ENCODE data around the gene EPN2.

EPN2 gene

DNA sequence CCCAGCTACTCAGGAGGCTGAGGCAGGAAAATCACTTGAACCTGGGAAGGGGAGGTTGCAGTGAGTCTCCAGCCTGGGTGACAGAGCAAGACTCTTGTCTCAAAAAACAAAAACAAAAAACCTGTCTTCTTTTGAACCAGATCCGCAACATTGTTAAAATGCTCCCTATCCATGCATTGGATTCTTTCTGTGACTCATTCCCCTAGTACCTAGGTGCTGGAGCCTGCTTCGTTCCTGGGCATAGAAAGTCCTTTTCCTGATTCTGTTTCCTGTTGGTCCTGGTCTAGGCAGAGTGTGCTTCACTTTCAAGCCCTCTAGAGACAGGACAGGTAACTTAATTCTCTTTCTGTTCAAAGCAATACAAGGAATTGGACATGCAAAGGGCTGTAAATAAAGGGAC lies 5.2 kb downstream of the EPN2 start:
- DNase-seq, result no peak

DNA sequence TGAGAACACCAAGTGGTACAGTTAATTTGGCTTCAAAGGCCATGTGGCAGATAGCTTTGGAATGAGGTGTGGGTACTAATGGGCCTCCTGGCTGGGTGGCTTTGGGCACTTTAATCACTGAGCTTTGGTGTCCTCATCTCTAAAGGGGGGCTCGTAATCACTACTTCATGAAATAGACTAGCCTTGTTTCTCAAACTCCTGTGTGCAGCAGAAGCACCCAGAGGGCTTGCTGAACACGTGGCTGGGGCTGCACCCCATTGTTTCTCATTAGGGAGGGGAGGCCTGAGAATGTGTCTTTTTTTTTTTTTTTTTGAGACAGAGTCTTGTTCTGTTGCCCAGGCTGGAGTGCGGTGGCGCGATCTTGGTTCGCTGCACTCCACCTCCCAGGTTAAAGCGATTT lies 5.8 kb downstream of the EPN2 start:
- no peak for DNase-seq

DNA sequence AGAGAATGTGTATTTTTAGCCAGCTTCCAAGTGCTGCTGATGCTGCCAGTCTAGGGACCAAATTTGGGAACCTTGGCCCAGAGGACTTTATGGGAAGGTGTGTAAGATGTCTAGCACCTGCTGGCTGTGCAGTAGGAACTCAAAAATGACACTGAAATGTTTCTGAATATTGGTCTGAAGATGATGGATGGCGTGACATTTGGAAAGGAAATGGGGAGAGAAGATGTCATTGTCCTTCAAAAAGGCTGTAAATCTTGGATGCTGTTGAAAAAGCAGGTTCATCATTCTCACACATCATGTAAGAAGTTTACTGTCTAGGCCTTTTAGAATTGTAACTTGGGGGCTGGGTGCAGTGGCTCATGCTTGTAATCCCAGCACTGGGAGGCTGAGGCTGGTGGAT lies 6.7 kb downstream of the EPN2 start:
- DNase-seq, result no peak

DNA sequence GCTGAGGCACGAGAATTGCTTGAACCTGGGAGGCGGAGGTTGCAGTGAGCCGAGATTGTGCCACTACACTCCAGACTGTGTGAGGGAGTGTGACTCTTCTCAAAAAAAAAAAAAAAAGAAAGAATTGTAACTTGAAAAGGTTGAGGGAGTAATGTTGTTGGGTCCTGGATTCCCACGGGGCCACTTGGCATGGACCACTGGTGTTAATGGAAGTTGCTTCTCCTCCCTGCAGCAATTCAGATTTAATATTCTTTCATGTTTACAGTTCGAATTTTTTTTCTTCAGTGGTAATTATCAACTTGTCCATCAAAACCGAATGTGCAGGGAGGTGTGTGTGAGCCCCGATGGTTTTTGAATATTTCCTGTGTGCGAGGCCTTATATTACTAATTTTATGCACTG lies 7.2 kb downstream of the EPN2 start:
- DNase-seq, result no peak

DNA sequence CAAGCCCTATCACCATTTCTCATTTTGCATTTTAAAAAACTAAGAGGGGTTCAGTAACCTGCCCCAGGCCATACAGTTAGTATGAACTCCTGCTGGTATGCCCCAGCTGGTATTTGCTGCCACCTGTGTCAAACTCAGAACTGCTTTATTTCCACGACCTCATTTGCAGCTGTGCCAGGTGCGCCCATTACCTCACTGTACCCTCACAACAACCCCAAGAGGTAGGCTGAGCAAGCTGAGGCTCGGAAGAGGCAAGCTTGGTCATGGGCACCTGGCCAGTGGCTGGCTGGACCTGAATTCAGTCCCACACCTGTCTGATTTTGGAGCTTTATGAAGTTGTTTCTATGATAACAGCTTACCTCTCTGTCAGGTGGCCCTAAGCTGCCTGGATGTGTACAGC lies 7.6 kb downstream of the EPN2 start:
- DNase-seq, result no peak

DNA sequence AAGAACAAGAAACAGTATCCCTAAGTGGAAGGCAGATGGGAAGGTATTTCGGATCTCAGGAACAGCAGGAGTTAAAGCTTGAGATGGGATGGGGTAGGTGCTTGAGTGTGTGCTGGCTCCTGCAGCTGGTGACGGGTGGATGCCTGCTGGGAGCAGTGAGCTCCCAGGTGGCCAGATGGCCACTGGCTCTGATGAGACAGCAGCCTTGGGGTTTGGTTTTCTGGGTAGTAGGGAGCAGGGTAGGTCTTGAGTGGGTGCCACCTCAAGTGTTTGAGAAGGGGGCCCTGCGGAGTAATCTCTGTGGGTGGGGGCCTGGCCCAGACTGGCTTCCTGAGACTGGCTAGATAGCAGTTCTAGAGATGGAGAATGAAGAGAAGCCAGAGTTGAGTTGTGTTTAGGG lies 10.3 kb downstream of the EPN2 start:
- DNase-seq, result no peak

DNA sequence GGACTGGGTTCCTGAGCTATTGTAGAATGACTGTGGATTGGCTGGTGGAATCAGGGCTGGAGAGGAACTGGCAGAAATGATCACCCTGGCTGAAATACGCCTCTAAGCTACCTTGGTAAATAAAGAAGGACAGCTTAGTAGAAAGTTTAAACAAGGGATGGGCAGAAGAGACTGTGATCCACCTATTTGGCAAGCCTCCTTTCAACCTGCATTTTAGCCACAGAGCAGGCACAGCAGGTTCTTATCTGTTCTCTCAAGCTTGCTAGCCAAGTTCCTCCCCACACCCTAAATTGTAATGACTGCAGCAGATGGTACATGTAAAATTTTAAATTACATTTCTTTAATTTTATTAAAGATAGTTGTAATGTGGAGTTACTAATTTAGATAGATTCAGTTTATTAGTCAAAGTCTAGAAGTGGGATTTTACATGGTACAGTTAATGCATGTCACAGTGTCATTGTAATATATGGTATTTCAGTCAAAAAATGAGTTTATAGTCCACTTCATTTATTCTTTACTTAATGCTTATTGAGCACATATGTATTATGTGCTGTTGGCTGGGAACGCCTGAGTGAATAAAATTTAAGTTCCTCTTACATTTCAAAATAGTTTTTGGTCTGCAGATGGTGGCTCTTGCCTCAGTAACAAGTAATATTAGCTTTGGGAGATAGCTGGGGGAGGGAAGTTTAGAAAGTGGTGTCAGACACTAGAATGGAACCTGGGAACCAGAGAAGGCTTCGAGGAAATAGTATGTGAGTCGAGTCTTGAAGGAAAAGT lies 11.2 kb downstream of the EPN2 start:
- no peak for DNase-seq

DNA sequence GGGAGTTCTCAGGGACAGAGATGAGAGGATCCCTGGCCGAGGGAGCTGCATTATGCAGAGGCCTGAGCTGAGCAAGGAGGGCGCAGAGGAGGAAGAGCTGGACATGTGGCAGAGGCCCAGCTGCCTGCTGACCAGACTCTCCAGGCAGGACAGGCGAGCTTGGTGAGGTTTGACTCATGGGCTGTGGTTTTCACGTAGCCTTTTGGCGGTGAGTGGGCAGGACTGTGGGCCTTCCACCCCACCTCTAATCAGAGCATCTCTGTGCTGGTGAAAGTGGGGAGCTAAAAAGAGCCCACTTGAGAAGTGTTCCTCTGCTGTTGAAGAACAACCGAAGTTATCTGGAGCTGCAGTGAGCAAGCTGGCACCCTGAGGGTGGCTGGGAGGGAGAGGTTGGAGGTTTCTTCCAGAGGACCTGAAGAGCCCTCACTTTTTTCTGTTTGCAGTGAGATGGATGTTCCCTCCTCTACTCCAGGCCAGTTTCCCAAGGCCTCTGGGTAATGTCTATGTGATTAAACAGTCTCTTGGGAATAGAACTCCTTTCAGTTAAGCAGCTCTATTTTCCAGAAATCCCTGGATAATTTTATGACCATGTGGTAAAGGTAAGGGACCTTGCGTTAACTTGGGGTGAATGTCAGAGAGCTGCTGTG lies 11.9 kb downstream of the EPN2 start:
- no peak for DNase-seq

DNA sequence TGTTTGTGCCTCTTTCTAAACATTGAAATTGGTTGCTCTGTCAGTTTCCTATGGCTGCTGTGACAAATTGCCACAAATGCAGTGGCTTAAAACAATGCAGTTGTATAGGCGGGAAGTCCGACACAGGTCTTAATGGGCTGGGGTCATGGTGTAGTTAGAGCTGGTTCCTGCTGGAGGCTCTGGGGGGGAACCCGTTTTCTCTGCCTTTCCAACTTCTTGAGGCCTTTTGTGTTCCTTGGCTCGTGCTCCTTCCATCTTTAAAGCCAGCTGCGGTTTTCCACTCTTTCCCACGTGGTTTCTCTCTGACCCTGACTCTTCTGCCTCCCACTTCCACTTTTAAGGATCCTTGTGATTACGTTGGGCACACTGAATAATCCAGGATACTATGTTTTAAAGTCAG lies 12.5 kb downstream of the EPN2 start:
- no peak for DNase-seq

DNA sequence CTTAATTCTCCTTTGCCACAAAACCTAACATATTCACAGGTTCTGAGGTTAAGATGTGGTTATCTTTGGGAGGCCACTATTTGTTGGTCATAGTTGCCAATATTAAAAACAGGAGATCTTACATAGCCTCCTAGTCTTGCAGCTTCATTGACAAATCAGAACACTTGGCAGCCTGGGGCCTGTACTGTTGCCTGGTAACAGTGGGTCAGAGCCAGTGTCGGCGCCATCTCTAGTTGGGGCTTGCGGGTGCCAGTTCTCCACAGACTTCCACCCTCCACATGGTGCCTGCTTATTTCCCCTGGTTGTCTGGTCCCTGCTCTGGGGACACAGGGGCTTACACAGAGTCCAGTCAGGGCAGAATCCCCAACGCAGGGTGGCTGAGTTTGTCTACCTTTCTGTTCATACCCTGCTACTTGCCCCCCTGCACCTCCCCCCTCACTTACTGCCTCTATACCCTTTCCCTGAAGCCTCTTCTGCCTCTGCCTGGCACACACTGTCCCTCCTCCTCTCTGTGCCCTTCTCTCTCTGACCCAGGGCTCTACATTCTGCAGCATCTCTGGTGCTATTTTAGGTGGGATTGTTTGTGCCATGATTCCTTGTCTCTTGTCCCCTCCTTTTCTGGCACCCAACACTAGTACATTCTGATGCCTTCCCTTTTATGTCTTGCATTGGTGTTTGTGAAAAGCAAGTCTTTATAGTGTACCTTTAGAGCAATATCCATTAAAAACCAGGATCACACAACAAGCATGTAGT lies 13.4 kb downstream of the EPN2 start:
- no peak for DNase-seq

DNA sequence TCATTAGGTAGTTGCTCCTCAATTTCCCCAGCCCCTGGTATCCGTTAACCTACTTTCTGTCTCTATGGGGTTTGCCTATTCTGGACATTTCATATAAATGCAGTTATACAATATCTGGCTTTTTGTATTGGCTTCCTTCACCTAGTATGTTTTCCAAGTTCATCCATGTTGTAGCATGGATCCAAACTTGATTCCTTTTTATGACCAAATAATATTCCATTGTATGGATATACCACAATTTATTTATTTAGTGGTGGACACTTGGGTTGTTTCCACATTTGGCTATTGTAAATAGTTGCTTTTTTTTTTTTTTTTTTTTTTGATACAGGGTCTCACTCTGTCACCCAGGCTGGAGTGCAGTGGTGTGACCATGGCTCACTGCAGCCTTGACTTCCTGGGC lies 15.9 kb downstream of the EPN2 start:
- DNase-seq, result no peak

DNA sequence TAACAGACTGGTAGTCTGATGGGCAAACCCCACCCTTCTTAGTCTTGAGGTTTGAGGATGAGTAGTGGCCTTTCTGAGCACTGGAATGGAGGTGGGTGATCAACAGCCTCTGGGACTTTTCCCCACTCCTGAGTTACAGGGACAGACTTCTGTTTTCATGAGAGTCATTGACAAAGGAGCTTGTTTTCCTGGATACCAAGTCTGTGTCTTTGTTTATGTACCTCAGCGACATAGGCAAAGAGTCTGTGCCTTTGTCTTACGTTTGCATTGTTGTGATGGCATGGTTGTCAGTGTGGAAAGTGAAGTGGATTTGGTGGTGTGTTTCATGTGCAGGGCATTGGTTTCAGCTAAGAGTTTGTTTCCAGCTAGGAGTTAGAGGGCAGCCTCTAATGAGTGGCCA lies 17.5 kb downstream of the EPN2 start:
- DNase-seq, result no peak

DNA sequence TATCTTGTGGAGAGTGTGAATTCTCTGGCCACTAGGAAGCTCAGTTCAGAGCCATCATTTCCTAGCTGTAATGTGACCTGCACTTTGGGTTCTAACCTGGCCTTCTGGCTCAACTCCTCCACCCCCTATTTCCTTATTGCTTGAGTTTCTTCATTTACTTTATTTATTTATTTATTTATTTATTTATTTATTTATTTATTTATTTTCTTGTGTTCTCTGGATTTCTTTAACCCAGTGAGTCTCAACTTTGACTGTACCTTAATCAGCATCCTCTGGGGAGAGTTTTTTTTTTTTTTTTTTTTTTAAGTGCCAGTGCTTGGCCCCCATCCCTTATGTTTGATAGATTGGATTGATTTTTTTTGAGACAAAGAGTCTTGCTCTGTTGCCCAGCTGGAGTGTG lies 18.1 kb downstream of the EPN2 start:
- DNase-seq, result no peak

DNA sequence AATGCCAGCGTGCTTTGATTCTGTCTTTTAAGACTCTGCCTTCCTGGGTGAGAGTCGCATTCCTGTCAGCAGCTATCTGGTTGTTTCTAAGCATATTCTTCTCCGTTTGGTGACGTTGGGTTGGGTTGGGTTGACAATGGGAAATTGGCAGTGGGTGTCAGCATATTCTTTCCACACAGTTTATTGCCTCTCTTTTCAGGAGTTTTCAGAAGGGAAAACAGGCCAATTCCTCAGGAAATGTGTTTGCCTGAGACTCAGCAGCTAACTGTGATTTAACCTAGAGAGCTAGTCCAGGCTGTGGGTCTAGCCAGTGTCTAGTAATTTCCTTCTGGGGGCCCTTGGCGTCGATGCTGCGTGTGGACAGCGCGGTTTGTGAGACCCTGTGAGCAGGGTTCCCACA lies 21.2 kb downstream of the EPN2 start:
- no peak for DNase-seq

DNA sequence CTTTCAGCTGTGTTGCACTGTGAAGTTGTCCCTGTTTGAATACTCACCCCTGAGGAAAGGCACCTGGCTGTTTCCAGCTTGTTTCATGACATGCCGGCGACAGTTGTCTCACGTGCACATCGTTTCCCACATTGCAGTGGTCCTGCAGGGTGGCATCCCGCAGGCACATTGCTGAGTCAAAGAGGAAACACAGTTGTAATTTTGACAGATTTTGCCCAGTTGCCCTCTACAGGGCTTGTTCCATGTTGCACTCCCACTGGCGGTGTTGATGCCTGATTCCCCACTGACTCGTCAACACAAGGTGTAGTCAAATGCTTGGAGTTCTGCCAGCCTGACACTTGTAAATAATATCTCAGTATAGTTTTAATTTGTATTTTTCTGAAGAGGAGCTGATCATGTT lies 23.8 kb downstream of the EPN2 start:
- DNase-seq, result no peak

DNA sequence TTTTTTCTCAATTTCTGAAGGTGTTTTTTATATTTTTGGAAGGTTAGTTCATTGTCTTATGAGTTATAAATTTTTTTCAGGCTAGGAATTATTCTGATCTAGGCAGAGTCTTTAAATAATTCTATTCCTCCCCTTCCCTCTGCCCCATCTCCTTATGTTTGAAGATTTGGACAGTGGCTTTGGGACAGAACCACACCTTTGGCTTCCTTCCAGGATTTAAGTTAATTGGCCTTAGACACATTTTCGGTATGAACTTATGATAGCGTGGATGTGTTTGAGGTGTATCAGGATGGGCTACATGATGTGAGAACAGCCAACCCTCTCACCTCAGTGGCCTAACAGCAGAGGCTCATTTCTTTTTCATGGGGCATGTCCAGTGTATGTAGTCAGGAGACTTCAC lies 24.3 kb downstream of the EPN2 start:
- DNase-seq, result no peak

DNA sequence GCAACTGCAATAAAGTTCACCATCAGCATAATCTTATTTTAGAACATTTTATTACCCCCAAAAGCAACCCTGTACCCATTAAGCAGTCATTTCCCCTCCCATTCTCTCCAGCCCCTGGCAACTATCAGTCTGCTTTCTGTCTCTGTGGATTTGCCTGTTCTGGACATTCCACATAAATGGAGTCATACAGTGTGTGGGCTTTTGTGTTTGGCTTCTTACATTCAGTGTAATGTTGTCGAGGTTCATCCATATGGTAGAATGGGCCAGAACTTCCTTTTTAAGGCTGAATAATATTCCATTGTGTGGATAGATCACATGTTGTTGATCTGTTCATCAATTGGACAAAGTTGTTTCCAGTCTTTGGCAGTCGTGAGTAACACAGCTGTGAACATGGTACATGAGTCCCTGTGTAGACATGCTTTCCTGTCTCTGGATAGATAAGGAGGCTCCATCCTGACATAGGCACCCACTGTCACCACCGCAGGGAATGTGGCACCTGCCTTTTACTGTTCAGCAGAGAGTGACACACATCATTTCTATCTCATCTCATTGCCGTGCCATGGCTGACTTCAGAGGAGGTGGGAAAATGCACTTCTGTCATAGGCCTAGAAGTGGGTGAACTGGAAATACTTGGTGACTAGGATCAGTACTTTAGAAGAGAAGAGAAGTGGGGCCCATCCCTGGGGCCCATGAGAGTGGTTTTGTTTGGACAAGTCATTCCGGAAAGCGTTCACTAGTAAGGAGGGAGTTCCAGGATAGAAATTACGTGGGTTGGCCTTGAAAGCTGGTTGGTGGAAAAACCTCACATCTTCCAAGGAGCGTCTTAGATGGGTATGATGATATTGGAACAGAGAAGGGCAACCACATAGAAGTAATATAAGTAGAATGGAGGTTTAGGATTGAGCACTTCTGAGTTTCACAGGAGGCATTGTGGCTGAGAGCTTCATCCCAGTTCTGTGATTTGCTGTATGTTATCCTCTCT lies 25.8 kb downstream of the EPN2 start:
- no peak for DNase-seq

DNA sequence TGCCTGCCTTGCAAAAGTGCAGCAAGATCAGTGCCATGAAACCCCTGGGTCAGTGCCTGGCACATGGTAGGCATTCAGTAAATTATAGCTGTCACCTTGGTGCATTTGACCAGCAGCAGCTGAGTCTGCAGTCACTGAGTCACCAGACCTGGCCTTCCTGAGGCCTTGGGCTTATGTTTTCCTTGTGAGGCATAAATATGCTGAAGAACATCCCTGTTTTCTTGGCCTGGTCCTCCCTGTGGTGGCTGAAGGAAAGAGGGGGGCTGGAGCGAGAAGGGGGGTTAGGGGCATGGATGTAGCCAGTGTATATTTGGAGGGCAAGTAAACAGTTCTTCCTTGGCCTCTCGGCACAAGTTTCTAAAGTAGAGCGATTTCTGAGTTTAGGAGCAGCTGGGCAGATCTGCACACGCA lies 26.5 kb downstream of the EPN2 start:
- no peak for DNase-seq

DNA sequence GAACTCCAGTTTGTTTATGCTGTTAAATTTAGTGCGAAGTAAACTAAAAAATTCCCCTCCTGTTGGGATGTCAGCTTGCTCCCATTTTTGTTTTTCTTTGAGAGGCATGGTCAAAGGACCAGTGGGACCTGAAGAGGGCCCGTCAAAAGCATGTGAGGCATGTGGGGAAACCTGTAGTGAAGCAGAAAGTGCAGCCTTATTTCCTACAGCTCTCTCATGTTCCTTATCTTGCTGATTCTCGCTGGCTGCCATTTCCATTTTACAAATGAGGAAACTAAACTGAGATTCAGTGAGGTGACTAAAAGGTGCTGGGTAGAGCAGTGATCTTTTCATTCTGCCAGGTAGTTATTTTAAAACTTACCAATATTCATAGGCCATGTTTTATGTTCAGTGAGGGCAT lies 27.1 kb downstream of the EPN2 start:
- no peak for DNase-seq

DNA sequence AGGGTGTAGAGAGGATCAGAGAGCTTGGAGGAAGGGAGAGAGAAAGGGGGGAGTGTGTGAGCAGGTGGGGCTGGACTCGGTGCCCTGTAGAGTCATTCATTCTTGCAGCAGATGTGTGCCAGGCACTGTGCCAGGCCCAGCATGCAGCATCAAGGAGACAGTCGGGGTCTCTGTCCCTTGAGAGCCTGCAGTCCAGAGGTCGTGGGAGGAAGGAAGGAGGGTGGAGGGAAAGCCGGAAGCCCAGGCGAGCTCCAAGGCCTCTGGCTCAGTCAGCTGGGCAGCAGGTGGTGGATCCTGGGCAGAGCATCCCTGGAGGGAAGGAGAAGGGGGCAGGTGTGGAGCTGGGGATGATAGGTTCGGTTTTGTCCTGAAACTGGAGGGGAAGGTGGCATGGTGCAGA lies 27.5 kb downstream of the EPN2 start:
- no peak for DNase-seq

DNA sequence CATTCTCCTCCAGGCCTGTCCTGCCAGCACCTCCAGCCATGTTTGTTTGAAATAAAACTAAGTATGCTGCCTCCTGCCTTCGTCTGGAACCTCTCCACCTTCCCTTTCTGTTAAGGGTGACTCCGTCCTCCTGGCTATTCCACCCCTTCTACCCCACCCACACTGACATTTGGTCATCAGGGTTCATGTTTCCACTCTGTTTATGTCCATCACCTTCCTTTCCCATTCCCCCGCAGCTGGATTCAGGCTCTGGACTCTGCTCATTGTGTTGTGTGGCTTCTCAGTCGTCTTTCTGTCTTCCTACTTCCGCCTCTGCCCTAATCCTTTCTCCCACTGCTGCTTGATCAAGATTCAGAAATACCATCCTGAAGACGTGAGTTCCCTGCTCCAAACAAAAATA lies 28.6 kb downstream of the EPN2 start:
- DNase-seq, result no peak

DNA sequence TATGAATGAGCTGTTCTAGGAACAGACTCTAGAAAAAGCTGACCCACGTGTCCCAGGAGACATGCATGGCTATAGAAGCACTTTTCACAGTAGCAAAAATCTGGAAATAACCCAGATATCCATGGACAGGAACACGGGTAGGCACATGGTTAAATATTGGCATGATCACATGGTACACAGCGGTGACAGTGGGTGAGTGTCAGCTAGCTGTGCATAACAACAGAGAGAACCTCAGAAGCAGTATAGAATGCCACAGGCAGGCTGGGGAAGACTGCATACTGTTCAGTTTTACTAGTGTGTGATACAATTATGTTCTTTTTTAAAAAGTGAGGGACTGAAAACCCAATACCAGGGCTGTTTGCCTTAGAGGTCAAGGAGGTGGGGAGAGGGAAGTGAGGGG lies 31.4 kb downstream of the EPN2 start:
- no peak for DNase-seq

DNA sequence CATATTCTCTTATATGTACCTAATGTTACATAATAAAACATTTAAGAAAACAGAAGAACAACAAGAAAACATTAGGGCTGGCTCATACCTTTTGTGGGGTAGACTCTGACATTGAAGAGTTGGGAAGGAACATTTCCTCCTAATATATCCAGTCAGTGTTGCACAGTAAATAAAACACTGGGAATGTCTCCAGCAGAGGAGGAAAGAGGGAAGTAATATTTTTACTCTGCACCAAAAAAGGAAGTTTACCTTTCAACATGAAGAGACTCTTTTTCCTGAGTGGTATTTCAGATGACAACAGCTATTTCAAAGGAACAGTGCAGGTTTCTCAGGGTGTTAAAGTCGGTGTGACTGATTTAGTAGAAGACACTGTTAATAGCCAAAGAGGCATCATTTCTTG lies 31.9 kb downstream of the EPN2 start:
- peak in 1 of 2 experiments; percentile 9 for DNase-seq

Data from Kasumi-1 (cell line).